Memory B cell (primary cell): Measurements from ENCODE around the gene GULP1.
"Not testable (repeated sequence)": the region's sequence is repeated elsewhere in the genome, so short reads cannot be mapped to it uniquely, and the experiment has no call there.

Source experiments
- ATAC-seq: fragments of 150-1000 bp; cut with Tn5 transposase; 2 replicates; pipeline ENCODE4 v1.10.0; 2021; ENCODE audit warnings: low read depth, mild to moderate bottlenecking, moderate library complexity
- DNase-seq, 2 donors: peaks; one replicate each; pipeline ENCODE4 v3.0.0; 2022; ENCODE audit warnings: low spot score in 2 of 2
- H3K27ac Mint-ChIP-seq: one replicate; pipeline ENCODE4 v1.8.0; 2022; ENCODE audit warnings: mild to moderate bottlenecking, moderate library complexity, mixed read lengths
- H3K27me3 Mint-ChIP-seq: one replicate; pipeline ENCODE4 v1.8.0; 2022; ENCODE audit warnings: mixed read lengths
- H3K36me3 Mint-ChIP-seq: one replicate; pipeline ENCODE4 v1.8.0; 2022; ENCODE audit warnings: mild to moderate bottlenecking, mixed read lengths
- H3K4me1 Mint-ChIP-seq: one replicate; pipeline ENCODE4 v1.8.0; 2022; ENCODE audit warnings: mixed read lengths
- H3K4me3 Mint-ChIP-seq: one replicate; pipeline ENCODE4 v1.8.0; 2022; ENCODE audit warnings: mild to moderate bottlenecking, moderate library complexity, mixed read lengths
- H3K9me3 Mint-ChIP-seq: one replicate; pipeline ENCODE4 v1.8.0; 2022; ENCODE audit warnings: mixed read lengths

The GULP1 gene

DNA sequence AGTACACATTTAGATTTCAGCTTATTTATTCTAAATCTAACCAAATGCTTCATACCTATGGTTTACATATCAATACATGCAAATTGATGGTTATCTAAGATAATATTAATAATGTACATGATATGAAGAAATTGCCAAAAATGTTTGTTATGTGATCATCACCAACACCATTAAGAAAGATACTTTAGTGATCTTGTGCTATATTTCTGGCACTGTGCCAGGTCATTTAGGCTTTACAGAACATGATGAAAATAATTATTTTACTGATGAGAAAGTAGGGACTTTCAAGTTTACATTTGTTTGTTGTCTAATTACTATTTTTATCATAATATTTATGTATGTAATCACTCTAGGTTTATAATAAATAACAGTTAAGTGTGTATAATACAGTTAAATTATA is 158.3 kb downstream of the GULP1 start:
- no peak overlapping the region for H3K4me3 Mint-ChIP-seq
- H3K27me3 Mint-ChIP-seq: no peaks in the 10 kb centered on the region
- ATAC-seq: no peak

DNA sequence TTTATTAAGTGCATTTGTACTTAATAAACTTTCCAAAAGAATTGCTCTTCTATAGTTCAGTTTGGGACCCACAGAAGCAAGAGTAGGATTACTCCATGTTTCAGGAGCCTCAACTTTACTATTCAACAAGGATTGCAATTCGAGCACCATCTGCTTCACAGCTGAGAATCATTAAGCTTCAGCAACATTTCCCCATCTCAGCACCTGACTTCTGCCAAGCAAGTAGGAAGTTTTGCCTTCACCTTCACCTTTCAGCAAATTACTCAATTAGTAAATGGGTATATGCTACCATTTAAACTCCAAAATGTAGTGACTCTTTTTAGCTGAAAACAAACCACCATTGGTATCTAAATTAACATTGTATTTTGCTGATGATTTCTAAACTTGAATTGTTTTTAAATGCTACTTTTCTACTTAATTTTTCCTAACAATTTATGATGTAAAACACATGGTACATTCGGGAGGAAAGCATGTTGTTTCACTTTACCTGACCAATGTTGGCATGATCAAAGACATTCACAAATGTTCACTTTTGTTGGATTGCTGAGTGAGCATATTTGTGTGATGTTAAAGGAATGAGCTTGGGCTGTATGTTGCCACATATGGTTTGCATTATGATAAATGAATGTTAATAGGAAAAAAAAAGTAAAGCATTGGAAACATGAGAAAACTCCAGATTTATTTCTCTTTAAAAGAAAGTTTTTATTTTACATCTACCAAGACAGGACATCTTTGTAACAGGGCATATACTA is 159.2 kb downstream of the GULP1 start:
- no peak for DNase-seq
- no peak overlapping the region for H3K27ac Mint-ChIP-seq

More for the DNA sequence above, 158.3 kb downstream of the GULP1 start:
- Mint-ChIP-seq H3K27ac (no peak overlapping the region), H3K36me3 (no peaks in the 10 kb centered on the region), H3K4me1 (no peaks in the 10 kb centered on the region), H3K9me3 (no peaks in the 10 kb centered on the region)
- no peak for DNase-seq

DNA sequence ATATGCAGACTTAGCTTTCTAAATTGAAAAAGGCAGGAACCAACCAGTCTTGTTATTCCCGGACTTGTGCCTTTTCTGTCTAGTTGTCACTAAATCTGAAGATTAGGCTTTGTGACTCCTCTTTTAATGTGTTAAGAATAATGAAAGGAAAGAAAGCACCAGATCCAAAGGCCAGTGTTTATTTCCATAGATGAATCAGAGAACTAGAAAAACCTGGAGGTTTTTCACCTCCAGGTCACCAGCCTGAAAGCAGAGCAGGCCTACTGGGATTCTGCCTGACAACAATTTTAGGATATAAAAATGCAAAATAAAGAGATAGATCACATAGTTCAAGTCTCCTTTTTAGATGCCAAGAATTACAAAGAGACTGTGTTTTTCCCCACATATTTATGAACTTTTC is 160.4 kb downstream of the GULP1 start:
- no peak for ATAC-seq
- no peaks in the 10 kb centered on the region for H3K36me3 Mint-ChIP-seq

More for the DNA sequence above, 159.2 kb downstream of the GULP1 start:
- Mint-ChIP-seq H3K36me3 (no peaks in the 10 kb centered on the region), H3K4me3 (no peak overlapping the region), H3K27me3 (no peaks in the 10 kb centered on the region), H3K9me3 (no peaks in the 10 kb centered on the region), H3K4me1 (no peaks in the 10 kb centered on the region)
- ATAC-seq: no peak

DNA sequence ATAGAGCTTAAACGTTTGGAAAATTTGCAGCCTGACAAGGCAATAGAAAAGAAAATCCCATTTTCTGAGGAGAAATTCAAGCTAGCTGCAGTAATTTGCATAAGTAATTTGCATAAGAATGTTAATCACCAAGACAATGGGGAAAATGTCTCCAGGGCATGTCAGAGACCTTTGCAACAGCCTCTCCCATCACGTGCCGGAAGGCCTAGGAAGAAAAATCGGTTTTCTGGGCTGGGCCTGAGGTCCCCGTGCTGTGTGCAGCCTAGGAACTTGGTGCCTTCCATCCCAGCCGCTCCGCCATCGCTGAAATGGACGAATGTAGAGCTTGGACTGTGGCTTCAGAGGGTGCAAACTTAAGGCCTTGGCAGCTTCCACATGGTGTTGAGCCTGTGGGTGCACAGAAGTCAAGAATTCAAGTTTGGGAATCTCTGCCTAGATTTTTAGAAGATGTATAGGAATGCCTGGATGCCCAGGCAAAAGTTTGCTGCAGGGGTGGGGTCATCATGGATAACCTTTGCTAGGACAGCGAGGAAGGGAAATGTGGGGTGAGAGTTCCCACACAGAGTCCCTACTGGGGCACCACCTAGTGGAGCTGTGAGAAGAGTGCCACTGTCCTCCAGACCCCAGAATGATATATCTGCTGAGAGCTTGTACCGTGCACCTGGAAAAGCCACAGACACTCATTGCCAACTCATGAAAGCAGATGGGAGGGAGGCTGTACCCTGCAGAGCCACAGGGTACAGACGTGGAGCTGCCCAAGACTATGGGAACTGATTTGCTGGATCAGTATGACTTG is 164.6 kb downstream of the GULP1 start:
- Mint-ChIP-seq H3K9me3 (no peaks in the 10 kb centered on the region), H3K4me1 (no peaks in the 10 kb centered on the region), H3K27ac (no peak overlapping the region), H3K27me3 (no peaks in the 10 kb centered on the region), H3K4me3 (no peak overlapping the region), H3K36me3 (no peaks in the 10 kb centered on the region)
- no peak for DNase-seq
- no peak for ATAC-seq

More for the DNA sequence above, 160.4 kb downstream of the GULP1 start:
- Mint-ChIP-seq H3K27me3 (no peaks in the 10 kb centered on the region), H3K9me3 (no peaks in the 10 kb centered on the region), H3K4me1 (no peaks in the 10 kb centered on the region), H3K27ac (no peak overlapping the region), H3K4me3 (no peak overlapping the region)
- DNase-seq: no peak

DNA sequence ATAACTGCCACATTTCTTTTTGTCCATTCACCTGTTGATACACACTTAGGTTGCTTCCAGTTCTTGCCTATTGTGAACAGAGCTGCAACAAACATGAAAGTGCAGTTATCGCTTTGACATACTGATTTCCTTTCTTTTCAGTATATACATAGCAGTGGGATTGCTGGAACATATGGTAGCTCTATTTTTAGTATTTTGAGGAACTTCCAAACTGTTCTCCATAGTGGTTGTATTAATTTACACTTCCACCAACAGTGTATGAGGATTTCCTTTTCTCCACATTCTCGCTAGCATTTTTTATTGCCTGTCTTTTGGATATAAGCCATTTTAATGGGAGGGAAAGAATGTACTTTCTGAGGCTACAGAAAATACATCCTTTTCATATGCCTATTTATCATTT is 167.4 kb downstream of the GULP1 start:
- Mint-ChIP-seq H3K4me3 (no peak overlapping the region), H3K36me3 (no peaks in the 10 kb centered on the region), H3K27ac (no peak overlapping the region), H3K9me3 (peaks cover 3% of the 10 kb centered on the region), H3K27me3 (no peaks in the 10 kb centered on the region), H3K4me1 (no peaks in the 10 kb centered on the region)
- ATAC-seq (no peak), DNase-seq (no peak)

DNA sequence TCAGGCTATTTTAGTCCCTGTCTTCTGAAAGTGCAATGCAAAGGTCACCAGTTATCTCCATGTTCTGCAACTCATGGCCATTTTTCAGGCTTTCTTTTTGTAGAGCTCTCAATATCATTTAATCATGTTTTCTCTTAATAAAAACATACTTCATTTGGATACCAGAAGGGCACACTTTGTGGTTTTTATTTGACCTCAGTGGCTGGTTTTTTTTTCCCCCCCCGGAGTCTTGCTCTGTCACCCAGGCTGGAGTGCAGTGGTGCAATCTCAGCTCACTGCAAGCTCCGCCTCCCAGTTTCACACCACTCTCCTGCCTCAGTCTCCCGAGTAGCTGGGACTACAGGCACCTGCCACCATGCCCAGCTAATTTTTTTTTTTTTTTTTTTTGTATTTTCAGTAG is 174.4 kb downstream of the GULP1 start:
- H3K4me3 Mint-ChIP-seq, H3K27ac Mint-ChIP-seq, H3K36me3 Mint-ChIP-seq, H3K9me3 Mint-ChIP-seq, H3K27me3 Mint-ChIP-seq, H3K4me1 Mint-ChIP-seq, ATAC-seq, DNase-seq: not testable (repeated sequence)

DNA sequence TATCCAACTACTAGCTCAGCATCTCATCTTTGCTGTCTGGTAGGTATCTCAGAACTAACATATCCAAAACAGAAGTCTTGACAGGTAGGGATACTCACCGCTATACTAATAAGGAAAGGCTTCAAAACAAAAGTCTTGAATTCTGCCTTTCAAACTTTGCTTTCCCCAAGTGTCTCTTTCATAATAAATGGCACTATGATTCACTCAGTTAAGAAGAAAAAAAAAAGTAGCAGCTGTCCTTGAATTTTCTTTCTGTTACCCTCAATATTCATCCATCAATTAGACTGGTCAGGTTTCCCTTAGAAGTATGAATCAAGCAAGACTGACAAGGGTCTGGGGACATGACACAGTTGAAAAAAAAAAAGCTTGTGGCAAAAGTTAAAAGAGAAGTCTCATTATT is 175.1 kb downstream of the GULP1 start:
- no peaks in the 10 kb centered on the region for H3K4me1 Mint-ChIP-seq
- H3K36me3 Mint-ChIP-seq: no peaks in the 10 kb centered on the region
- no peak overlapping the region for H3K4me3 Mint-ChIP-seq
- peaks cover 7% of the 10 kb centered on the region for H3K9me3 Mint-ChIP-seq
- ATAC-seq: no peak
- DNase-seq: no peak
- no peak overlapping the region for H3K27ac Mint-ChIP-seq
- no peaks in the 10 kb centered on the region for H3K27me3 Mint-ChIP-seq

DNA sequence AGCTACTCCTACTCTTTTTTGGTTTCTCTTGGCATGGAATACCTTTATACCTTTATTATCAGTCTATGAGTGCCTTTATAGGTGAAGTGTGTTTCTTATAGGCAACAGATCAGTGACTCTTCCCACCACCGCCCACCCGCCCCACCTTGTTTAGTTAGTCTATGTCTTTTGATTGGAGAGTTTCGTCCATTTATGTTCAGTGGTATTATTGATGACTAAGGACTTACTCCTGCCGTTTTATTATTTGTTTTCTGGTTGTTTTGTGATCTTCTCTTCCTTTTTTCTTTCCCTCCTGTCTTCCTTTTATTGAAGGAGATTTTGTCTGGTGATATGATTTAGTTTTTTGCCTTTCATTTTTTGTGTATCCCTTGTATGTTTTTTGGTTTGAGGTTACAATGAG is 179.5 kb downstream of the GULP1 start:
- Mint-ChIP-seq H3K27me3 (no peaks in the 10 kb centered on the region), H3K36me3 (no peaks in the 10 kb centered on the region), H3K4me3 (no peak overlapping the region), H3K9me3 (peaks cover 6% of the 10 kb centered on the region), H3K4me1 (no peaks in the 10 kb centered on the region), H3K27ac (no peak overlapping the region)
- no peak for ATAC-seq
- no peak for DNase-seq

DNA sequence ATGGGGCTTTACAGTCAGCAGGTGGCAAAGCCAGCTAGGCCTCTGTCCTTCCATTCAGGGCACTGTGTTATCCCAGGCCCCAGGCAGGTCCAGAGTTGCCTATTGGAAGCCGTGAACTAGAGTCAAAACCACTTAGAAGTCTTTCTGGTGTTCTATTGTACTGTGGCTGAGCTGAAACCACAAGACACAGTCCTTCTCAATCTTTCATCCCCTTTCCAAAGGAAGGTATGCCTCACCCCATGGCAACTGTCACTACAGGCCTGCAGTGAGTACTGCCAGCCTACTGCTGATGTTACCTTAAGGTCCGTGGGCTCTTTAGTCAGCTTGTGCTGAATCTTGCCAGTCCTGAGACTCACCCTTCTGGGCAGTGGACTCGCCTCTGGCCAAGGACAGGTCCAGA is 181.6 kb downstream of the GULP1 start:
- no peaks in the 10 kb centered on the region for H3K4me1 Mint-ChIP-seq
- no peaks in the 10 kb centered on the region for H3K36me3 Mint-ChIP-seq
- no peak for DNase-seq
- no peaks in the 10 kb centered on the region for H3K27me3 Mint-ChIP-seq
- H3K4me3 Mint-ChIP-seq: no peak overlapping the region
- no peak overlapping the region for H3K27ac Mint-ChIP-seq
- H3K9me3 Mint-ChIP-seq: peaks cover 6% of the 10 kb centered on the region
- ATAC-seq: no peak

DNA sequence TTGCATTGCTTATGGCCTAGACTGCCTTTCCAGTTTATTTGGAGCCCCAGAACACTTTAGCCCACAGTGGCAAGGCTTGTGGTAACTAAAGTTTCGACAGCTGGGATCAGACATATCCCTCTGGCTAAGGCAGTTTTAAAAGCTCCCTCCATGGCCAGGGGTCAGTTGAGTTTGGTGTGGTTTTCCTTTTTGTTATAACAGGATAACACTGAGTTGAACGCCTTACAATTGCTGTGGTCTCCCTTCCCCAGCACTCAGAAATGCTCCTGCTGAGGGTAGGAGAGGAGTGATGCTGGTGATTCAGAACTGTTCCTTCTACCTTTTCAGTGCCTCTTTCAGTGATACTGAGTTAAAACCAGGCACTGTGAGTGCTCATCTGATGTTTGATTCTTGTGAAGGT is 182.6 kb downstream of the GULP1 start:
- ATAC-seq: no peak
- Mint-ChIP-seq H3K4me3 (no peak overlapping the region), H3K27me3 (no peaks in the 10 kb centered on the region), H3K4me1 (no peaks in the 10 kb centered on the region), H3K27ac (no peak overlapping the region), H3K9me3 (peaks cover 6% of the 10 kb centered on the region), H3K36me3 (no peaks in the 10 kb centered on the region)
- DNase-seq: no peak

DNA sequence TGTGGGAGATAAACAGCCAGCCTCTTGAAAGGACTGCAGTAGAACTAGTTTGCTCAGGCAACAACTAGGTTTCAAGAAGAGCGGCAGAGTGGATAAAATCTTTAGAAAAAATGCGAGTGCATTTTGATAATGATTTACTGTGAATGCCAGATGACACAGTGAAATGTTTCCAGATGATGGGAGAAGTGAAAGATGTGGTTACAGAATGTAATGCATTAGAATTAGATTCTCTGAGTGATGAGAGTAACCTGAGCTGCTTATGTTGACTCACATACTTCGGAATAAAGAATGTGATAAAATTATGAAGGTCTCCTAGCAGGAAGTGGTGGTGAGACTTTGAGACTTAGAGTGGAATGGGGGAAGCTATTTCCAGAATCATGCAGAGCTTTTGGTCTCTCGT is 184.3 kb downstream of the GULP1 start:
- no peaks in the 10 kb centered on the region for H3K27me3 Mint-ChIP-seq
- H3K36me3 Mint-ChIP-seq: no peaks in the 10 kb centered on the region
- peaks cover 2% of the 10 kb centered on the region for H3K9me3 Mint-ChIP-seq
- no peak overlapping the region for H3K4me3 Mint-ChIP-seq
- no peak for ATAC-seq
- no peak overlapping the region for H3K27ac Mint-ChIP-seq
- no peak for DNase-seq
- H3K4me1 Mint-ChIP-seq: no peaks in the 10 kb centered on the region

DNA sequence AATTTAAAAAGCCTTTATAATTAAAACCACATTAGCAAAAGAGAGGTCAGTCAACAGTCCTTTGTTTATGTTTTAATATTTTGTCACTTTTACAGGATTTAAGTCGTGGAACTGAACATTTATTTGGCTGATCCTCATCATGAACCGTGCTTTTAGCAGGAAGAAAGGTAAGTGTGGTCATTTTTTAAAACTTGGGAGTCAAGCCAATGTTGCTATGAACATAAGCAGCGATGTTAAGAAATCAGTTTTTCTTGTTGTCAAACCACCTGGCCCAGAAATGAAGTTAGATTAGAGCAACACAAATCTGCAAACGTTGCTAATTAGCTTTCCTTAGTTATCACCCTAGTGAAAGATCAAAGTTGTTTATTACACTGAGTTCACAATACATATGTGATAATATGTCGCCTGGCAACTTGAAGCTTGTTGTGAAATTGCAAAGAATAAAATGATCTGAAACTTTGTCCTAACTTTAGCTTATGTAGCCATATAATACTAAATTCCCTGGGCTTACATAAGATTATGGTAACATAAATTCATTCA is 186.0 kb downstream of the GULP1 start:
- no peak overlapping the region for H3K4me3 Mint-ChIP-seq
- DNase-seq (no peak), ATAC-seq (no peak)
- no peaks in the 10 kb centered on the region for H3K4me1 Mint-ChIP-seq
- no peak overlapping the region for H3K27ac Mint-ChIP-seq
- H3K27me3 Mint-ChIP-seq: no peaks in the 10 kb centered on the region
- H3K36me3 Mint-ChIP-seq: no peaks in the 10 kb centered on the region
- no peaks in the 10 kb centered on the region for H3K9me3 Mint-ChIP-seq

DNA sequence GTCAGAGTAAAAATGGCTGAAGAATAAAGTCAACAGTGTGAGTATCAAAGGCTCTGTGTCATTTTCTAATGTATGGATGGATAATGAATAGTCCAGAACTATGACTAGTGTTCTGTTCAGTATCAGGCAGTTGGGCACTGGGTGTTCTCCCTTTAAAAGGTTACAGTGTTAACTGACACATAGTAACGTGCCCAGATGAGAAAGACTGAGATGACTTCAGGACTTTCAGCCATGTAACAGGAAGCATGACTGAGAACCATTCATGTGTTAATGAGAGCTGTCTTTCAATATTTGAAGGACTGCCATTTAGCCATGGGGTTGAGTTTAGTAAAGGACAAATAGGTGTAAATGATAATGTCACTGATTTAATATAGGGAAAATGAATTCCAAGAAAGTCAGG is 187.1 kb downstream of the GULP1 start:
- no peaks in the 10 kb centered on the region for H3K27me3 Mint-ChIP-seq
- no peak for DNase-seq
- H3K4me3 Mint-ChIP-seq: no peak overlapping the region
- H3K36me3 Mint-ChIP-seq: no peaks in the 10 kb centered on the region
- H3K4me1 Mint-ChIP-seq: no peaks in the 10 kb centered on the region
- H3K27ac Mint-ChIP-seq: no peak overlapping the region
- ATAC-seq: no peak
- H3K9me3 Mint-ChIP-seq: no peaks in the 10 kb centered on the region

DNA sequence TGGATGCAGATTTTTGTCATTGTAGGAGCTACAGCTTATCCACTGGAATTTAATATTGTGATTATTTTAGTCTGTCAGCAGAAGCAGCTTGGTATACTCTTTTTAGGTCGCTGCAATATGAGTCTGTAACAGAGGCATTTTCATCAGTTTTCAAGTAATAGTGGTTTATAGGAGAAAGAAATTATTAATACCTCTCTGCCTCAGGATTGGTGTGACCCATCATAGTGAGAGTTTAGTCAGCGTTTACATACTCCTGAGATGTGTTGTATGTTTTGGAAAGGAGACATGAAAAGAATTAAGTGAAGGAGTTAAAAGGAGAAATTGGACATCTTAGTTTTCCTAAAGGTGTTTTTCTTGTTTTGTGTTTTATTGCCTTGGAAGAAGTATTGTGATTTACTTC is 189.8 kb downstream of the GULP1 start:
- Mint-ChIP-seq H3K36me3 (no peaks in the 10 kb centered on the region), H3K27ac (no peak overlapping the region), H3K4me3 (no peak overlapping the region), H3K4me1 (no peaks in the 10 kb centered on the region), H3K27me3 (no peaks in the 10 kb centered on the region), H3K9me3 (peaks cover 2% of the 10 kb centered on the region)
- ATAC-seq (no peak), DNase-seq (no peak)
